IMR-90 (cell line): ENCODE results near the gene CFAP43. TPM values are rescaled to one million over a fixed set of nuclear protein-coding genes. Genes with fewer than 3 reads are reported as not detected.

Experiments
- ATAC-seq: fragments of 200-7000 bp; cut with Tn5 transposase; 2 replicates; pipeline ENCODE4 v1.9.1; 2020; ENCODE audit warnings: low read depth, mild to moderate bottlenecking, moderate library complexity
- BruUV-seq: library from RNA; stranded (reverse); fragments of 400-500 nt; replicated peaks from 2 replicates; lab custom pipeline; 2021; lab: Mats Ljungman, UMichigan
- CTCF ChIA-PET: fragments of 300-600 bp; formaldehyde crosslinking; extraction: SDS; loops from one replicate; lab custom pipeline; 2021; ENCODE audit warnings: antibody characterized with exemption; lab: Yijun Ruan, JAX
- POLR2A ChIA-PET: fragments of 300-600 bp; sonication (Branson Sonifier 250); formaldehyde crosslinking; loops from one replicate; lab custom pipeline; 2022; ENCODE audit warnings: antibody characterized with exemption; ENCODE audit not compliant: unreplicated experiment; lab: Charles Lee
- DNase-seq: peaks from one replicate; pipeline ENCODE4 v3.0.0; 2013
- H2AFZ ChIP-seq: replicated peaks from 2 replicates; pipeline ENCODE3; 2013; ENCODE audit warnings: low read length, mild to moderate bottlenecking; ENCODE audit not compliant: poor library complexity
- H2AK5ac ChIP-seq: 2 replicates; pipeline ENCODE4 v1.6.1; 2013; ENCODE audit warnings: low read depth, low read length, inconsistent platforms
- H2AK9ac ChIP-seq: replicated peaks from 2 replicates; pipeline ENCODE3; 2013; ENCODE audit warnings: mild to moderate bottlenecking, low read depth, low read length, moderate library complexity; ENCODE audit not compliant: poor library complexity
- H2BK120ac ChIP-seq: 2 replicates; pipeline ENCODE4 v1.6.1; 2013; ENCODE audit warnings: low read depth, low read length, inconsistent platforms
- H2BK15ac ChIP-seq: 3 replicates; pipeline ENCODE4 v1.6.1; 2013; ENCODE audit warnings: low read depth, low read length, inconsistent platforms
- H2BK20ac ChIP-seq: 2 replicates; pipeline ENCODE4 v1.6.1; 2013; ENCODE audit warnings: low read depth, mild to moderate bottlenecking, inconsistent platforms, low read length, moderate library complexity
- H2BK5ac ChIP-seq: 2 replicates; pipeline ENCODE4 v1.6.1; 2013; ENCODE audit warnings: mild to moderate bottlenecking, low read depth, low read length, inconsistent platforms; ENCODE audit not compliant: poor library complexity, severe bottlenecking
- H3K14ac ChIP-seq: replicated peaks from 2 replicates; pipeline ENCODE4 v1.6.1; 2013; ENCODE audit warnings: low read depth, low read length, inconsistent platforms
- H3K18ac ChIP-seq: 2 replicates; pipeline ENCODE4 v1.6.1; 2013; ENCODE audit warnings: low read depth, low read length, control low read depth
- H3K23ac ChIP-seq: 2 replicates; pipeline ENCODE4 v1.6.1; 2013; ENCODE audit warnings: low read depth, low read length, inconsistent platforms
- H3K27ac ChIP-seq: 2 replicates; pipeline ENCODE4 v1.5.1; 2013; ENCODE audit warnings: mild to moderate bottlenecking, control low read depth, low read length; ENCODE audit not compliant: insufficient read depth
- H3K27me3 ChIP-seq: 2 replicates; pipeline ENCODE4 v1.6.1; 2013; ENCODE audit warnings: low read length; ENCODE audit not compliant: control insufficient read depth, insufficient read depth
- H3K36me3 ChIP-seq: 2 replicates; pipeline ENCODE4 v1.6.1; 2013; ENCODE audit warnings: low read length, mixed read lengths; ENCODE audit not compliant: control insufficient read depth, insufficient read depth
- H3K4ac ChIP-seq: 2 replicates; pipeline ENCODE4 v1.6.1; 2013; ENCODE audit warnings: low read depth, low read length, inconsistent platforms
- H3K4me1 ChIP-seq: 2 replicates; pipeline ENCODE4 v1.6.1; 2013; ENCODE audit warnings: low read length, mixed read lengths; ENCODE audit not compliant: control insufficient read depth, insufficient read depth
- H3K4me2 ChIP-seq: 2 replicates; pipeline ENCODE4 v1.6.1; 2013; ENCODE audit warnings: low read depth, mild to moderate bottlenecking, control low read depth, low read length, moderate library complexity
- H3K4me3 ChIP-seq: 2 replicates; pipeline ENCODE4 v1.5.1; 2013; ENCODE audit warnings: low read depth, mild to moderate bottlenecking, control low read depth, low read length, moderate library complexity; ENCODE audit not compliant: insufficient read depth
- H3K56ac ChIP-seq: 2 replicates; pipeline ENCODE4 v1.6.1; 2013; ENCODE audit warnings: low read length, inconsistent platforms; ENCODE audit not compliant: insufficient read depth; ENCODE audit errors: extremely low read depth
- H3K79me1 ChIP-seq, 2 experiments: 2 replicates each; pipeline ENCODE4 v1.6.1; 2013; ENCODE audit warnings: low read length in 2 of 2, inconsistent platforms in 1 of 2, low read depth in 1 of 2
- H3K9ac ChIP-seq: 2 replicates; pipeline ENCODE4 v1.6.1; 2013; ENCODE audit warnings: low read depth, low read length, control low read depth
- H3K9me1 ChIP-seq: 2 replicates; pipeline ENCODE4 v1.6.1; 2013; ENCODE audit warnings: low read length, inconsistent platforms; ENCODE audit not compliant: insufficient read depth
- H3K9me3 ChIP-seq: 2 replicates; pipeline ENCODE4 v1.6.1; 2013; ENCODE audit warnings: low read length; ENCODE audit not compliant: control insufficient read depth, insufficient read depth
- H4K20me1 ChIP-seq: 2 replicates; pipeline ENCODE4 v1.6.1; 2013; ENCODE audit warnings: low read length, inconsistent platforms; ENCODE audit not compliant: insufficient read depth
- H4K5ac ChIP-seq: 2 replicates; pipeline ENCODE4 v1.6.1; 2013; ENCODE audit warnings: mild to moderate bottlenecking, low read depth, low read length, control low read depth
- H4K8ac ChIP-seq, 2 experiments: 2 replicates each; pipeline ENCODE4 v1.6.1; 2013; ENCODE audit warnings: low read depth in 2 of 2, low read length in 2 of 2, control low read depth in 1 of 2, inconsistent platforms in 1 of 2
- H4K91ac ChIP-seq: 2 replicates; pipeline ENCODE4 v1.6.1; 2013; ENCODE audit warnings: low read depth, low read length, inconsistent platforms; ENCODE audit not compliant: insufficient read depth
- CEBPB ChIP-seq: IDR thresholded peaks from 2 replicates; pipeline ENCODE4 v1.6.1; 2012; ENCODE audit warnings: low read depth, low read length, improper control_type of control experiment
- CHD1 ChIP-seq: IDR thresholded peaks from 2 replicates; pipeline ENCODE4 v1.6.1; 2012; ENCODE audit warnings: low read depth, low read length, improper control_type of control experiment
- WGBS, 2 experiments: methylation state at CpG; one replicate each; pipeline versions ENCODE4 v1.1.5 to v1.1.7; 2013; ENCODE audit warnings: missing lambda C conversion rate in 2 of 2; ENCODE audit not compliant: insufficient read length in 1 of 2; ENCODE audit errors: extremely low coverage in 2 of 2; 5-methylcytosine and 5-hydroxymethylcytosine counted together
- dilution Hi-C: fragments of 300-500 bp; cut with HindIII; formaldehyde crosslinking; loops from one replicate; pipeline ENCODE4 v1.14.3; 2018; ENCODE audit warnings: low sequenced_read_pairs; ENCODE audit not compliant: unreplicated experiment
- in situ Hi-C: fragments of 300-500 bp; cut with MboI; formaldehyde crosslinking; loops from 3 replicates; pipeline ENCODE4 v1.14.3; 2019; ENCODE audit warnings: low sequenced_read_pairs, inconsistent platforms, mixed read lengths
- intact Hi-C: fragments of 100-400 bp; cut with micrococcal nuclease; formaldehyde crosslinking; loops from 2 replicates; pipeline ENCODE4 v1.10.0; 2022
- polyA plus RNA-seq, 3 experiments: library from polyadenylated mRNA; depleted of rRNA; stranded (reverse); fragments of >200 nt; gene quantifications; 2 replicates each; pipeline ENCODE4 v1.2.3, GENCODE V29; 2012; ENCODE audit warnings: low replicate concordance in 1 of 3
- total RNA-seq: library from RNA; depleted of rRNA; stranded (reverse); fragments of >200 nt; gene quantifications from 2 replicates; pipeline ENCODE4 v1.2.3, GENCODE V29; 2012

The CFAP43 gene
- total and polyA plus RNA-seq, 2 of the 4 experiments (the other 2 are of a cell fraction): under 0.01 to 0.05 TPM

- Histone ChIP-seq H3K56ac (no peak overlapping the region), H3K79me1 (no peaks in the 10 kb centered on the region), H4K5ac (peak overlapping the region; percentile 6; the same call in 1 of the 2 replicates), H4K91ac (0 out of 2 replicates have a peak overlapping the region, but pooled peaks have one; percentile 5), H3K4me1 (peaks cover 2% of the 10 kb centered on the region; the same call in 1 of the 2 replicates), H3K27me3 (no peaks in the 10 kb centered on the region), H2AFZ (no peak overlapping the region), H3K4me2 (no peak overlapping the region), H3K9ac (no peak overlapping the region), H3K14ac (peak overlapping the region; percentile 67; the same call in 1 of the 2 replicates), H4K20me1 (no peaks in the 10 kb centered on the region), H3K36me3 (no peaks in the 10 kb centered on the region), H3K9me1 (peaks cover 3% of the 10 kb centered on the region; the same call in 1 of the 2 replicates), H3K27ac (no peak overlapping the region), H3K9me3 (0 out of 2 replicates have a peak, but pooled peaks cover 1% of the 10 kb centered on the region), H2BK20ac (peak overlapping the region; percentile 22; the same call in 1 of the 2 replicates), H3K4me3 (no peak overlapping the region), H4K8ac (peak overlapping the region in 1 of 2 experiments; percentile 72; a peak in 2 of 4 replicates), H3K23ac (peak overlapping the region; percentile 75; the same call in 1 of the 2 replicates), H2BK15ac (no peak overlapping the region), H2BK120ac (peak overlapping the region; percentile 73; the same call in 1 of the 2 replicates), H3K4ac (no peak overlapping the region), H2AK9ac (no peak overlapping the region), H3K18ac (no peak overlapping the region; the same call in 1 of the 2 replicates), H2AK5ac (no peak overlapping the region), H2BK5ac (peak overlapping the region; percentile 61)
- no CpG with 5 or more reads among the region's 4 CpGs for WGBS, 2 experiments
- POLR2A ChIA-PET: no interaction called here
- CTCF ChIA-PET: no interaction called here
- TF ChIP-seq CEBPB: peak; percentile 73; the same call in 1 of the 2 replicates
- TF ChIP-seq CHD1: no peak
- dilution Hi-C loops (no loop called here), intact Hi-C loops (no loop called here), in situ Hi-C loops (no loop called here)
- ATAC-seq (no peak), DNase-seq (peak; percentile 49)
- BruUV-seq: no TSS peak
Observed at GRCh38 chr10:104098358-104098925, 133.7 kb downstream of the CFAP43 start.
